Measurements from ENCODE around the gene STOX2.

GRCh38 chr4:184064877-184065276 lies 159.8 kb downstream of the STOX2 start:
- TF ChIP-seq, protein P1, sequence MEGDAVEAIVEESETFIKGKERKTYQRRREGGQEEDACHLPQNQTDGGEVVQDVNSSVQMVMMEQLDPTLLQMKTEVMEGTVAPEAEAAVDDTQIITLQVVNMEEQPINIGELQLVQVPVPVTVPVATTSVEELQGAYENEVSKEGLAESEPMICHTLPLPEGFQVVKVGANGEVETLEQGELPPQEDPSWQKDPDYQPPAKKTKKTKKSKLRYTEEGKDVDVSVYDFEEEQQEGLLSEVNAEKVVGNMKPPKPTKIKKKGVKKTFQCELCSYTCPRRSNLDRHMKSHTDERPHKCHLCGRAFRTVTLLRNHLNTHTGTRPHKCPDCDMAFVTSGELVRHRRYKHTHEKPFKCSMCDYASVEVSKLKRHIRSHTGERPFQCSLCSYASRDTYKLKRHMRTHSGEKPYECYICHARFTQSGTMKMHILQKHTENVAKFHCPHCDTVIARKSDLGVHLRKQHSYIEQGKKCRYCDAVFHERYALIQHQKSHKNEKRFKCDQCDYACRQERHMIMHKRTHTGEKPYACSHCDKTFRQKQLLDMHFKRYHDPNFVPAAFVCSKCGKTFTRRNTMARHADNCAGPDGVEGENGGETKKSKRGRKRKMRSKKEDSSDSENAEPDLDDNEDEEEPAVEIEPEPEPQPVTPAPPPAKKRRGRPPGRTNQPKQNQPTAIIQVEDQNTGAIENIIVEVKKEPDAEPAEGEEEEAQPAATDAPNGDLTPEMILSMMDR (IDR thresholded peaks at IDR 0.05) = no peak
- TF ChIP-seq EZH2 (IDR thresholded peaks at IDR 0.05) = no peak

Data from neural progenitor cell (in vitro differentiated cells).